PC-9 (cell line): ENCODE data around the gene SRC. TPM values are rescaled to one million over a fixed set of nuclear protein-coding genes. Genes with fewer than 3 reads are reported as not detected.

Experiments used
- BruUV-seq: library from RNA; stranded (reverse); fragments of 400-500 nt; replicated peaks from 2 replicates; lab custom pipeline; 2021; lab: Mats Ljungman, UMichigan
- CTCF ChIA-PET: fragments of 300-600 bp; sonication (Branson Sonifier 250); formaldehyde crosslinking; loops from one replicate; lab custom pipeline; 2022; ENCODE audit warnings: antibody characterized with exemption; lab: Charles Lee
- POLR2A ChIA-PET: fragments of 300-600 bp; sonication (Branson Sonifier 250); formaldehyde crosslinking; loops from one replicate; lab custom pipeline; 2022; ENCODE audit warnings: antibody characterized with exemption; ENCODE audit not compliant: unreplicated experiment; lab: Charles Lee
- DNase-seq, 2 experiments: peaks; one replicate each; pipeline versions ENCODE4 v3.0.0 to v3.0.0-alpha.2; 2015 to 2022; ENCODE audit warnings: mixed read lengths in 1 of 2
- H2AFZ ChIP-seq: fragments of 200-600 bp; sonication (generic); 2 replicates; pipeline ENCODE4 v1.8.1; 2017; ENCODE audit warnings: antibody characterized with exemption
- H3F3A ChIP-seq: fragments of 200-600 bp; sonication (generic); 2 replicates; pipeline ENCODE4 v1.8.1; 2017; ENCODE audit warnings: antibody characterized with exemption, mild to moderate bottlenecking, low read depth; ENCODE audit not compliant: insufficient read depth
- H3K27ac ChIP-seq: fragments of 200-600 bp; sonication (generic); 2 replicates; pipeline ENCODE4 v1.6.1; 2016; ENCODE audit warnings: mixed run types
- H3K27me3 ChIP-seq: fragments of 200-600 bp; sonication (generic); 2 replicates; pipeline ENCODE4 v1.6.1; 2016; ENCODE audit warnings: low read depth, mixed run types; ENCODE audit not compliant: insufficient read depth
- H3K36me3 ChIP-seq: fragments of 200-600 bp; sonication (generic); 2 replicates; pipeline ENCODE4 v1.6.1; 2016; ENCODE audit warnings: low read depth, mixed run types
- H3K4me1 ChIP-seq: fragments of 200-600 bp; sonication (generic); replicated peaks from 2 replicates; pipeline ENCODE4 v1.6.1; 2016; ENCODE audit warnings: mixed run types; ENCODE audit not compliant: insufficient read depth
- H3K4me2 ChIP-seq: fragments of 200-600 bp; sonication (generic); 2 replicates; pipeline ENCODE4 v1.6.1; 2017; ENCODE audit warnings: mixed run types
- H3K4me3 ChIP-seq: fragments of 200-600 bp; sonication (generic); 2 replicates; pipeline ENCODE4 v1.6.1; 2016; ENCODE audit warnings: mixed run types
- H3K79me2 ChIP-seq: fragments of 200-600 bp; sonication (generic); 2 replicates; pipeline ENCODE4 v1.6.1; 2017; ENCODE audit warnings: low read depth, mixed run types
- H3K9me2 ChIP-seq: fragments of 200-600 bp; sonication (generic); 2 replicates; pipeline ENCODE4 v1.8.1; 2017; ENCODE audit warnings: mild to moderate bottlenecking; ENCODE audit not compliant: insufficient read depth
- H3K9me3 ChIP-seq: fragments of 200-600 bp; sonication (generic); 2 replicates; pipeline ENCODE4 v1.8.1; 2016; ENCODE audit warnings: low read depth; ENCODE audit not compliant: insufficient read depth
- H4K20me1 ChIP-seq: fragments of 200-600 bp; sonication (generic); 2 replicates; pipeline ENCODE4 v1.8.1; 2017; ENCODE audit not compliant: insufficient read depth
- EZH2 ChIP-seq: fragments of 200-600 bp; sonication (generic); IDR thresholded peaks from 2 replicates; pipeline ENCODE4 v1.8.0; 2017; ENCODE audit warnings: antibody characterized with exemption, low read depth
- intact Hi-C: fragments of 100-400 bp; cut with micrococcal nuclease; formaldehyde crosslinking; loops from one replicate; pipeline ENCODE4 v1.10.0; 2022; ENCODE audit not compliant: unreplicated experiment
- total RNA-seq: library from RNA; stranded (reverse); gene quantifications from 2 replicates; pipeline ENCODE4 v1.2.3, GENCODE V29; 2021
- TF ChIP-seq, protein P1 (sequence below): fragments of 200-600 bp; sonication (generic); conservative IDR thresholded peaks from 2 replicates; pipeline ENCODE4 v1.6.1; 2017; ENCODE audit warnings: mixed run types, antibody characterized with exemption, mild to moderate bottlenecking, moderate library complexity

The SRC gene
- total RNA-seq, 1 experiment from 2014 or later, result 58.4 TPM

DNA sequence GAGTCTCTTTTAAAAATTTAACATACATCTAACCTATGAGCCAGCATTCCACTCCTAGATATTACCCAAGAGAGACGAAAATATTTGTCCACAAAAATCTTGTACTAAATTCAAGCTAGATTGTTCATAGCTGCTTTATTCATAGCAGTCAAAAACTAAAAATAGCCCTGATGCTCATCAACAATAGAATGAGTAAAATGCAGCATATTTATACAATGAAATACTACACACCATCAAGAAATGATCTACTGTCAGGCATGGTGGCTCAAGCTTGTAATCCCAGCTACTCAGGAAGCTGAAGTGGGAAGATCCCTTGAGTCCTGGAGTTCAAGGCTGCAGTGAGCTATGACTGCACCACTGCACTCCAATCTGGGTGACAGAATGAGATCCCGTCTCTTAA is 22.0 kb upstream of the SRC start:
- no peaks in the 10 kb centered on the region for H3K4me1 ChIP-seq
- H3K27ac ChIP-seq, result no peak overlapping the region
- TF ChIP-seq, protein P1, sequence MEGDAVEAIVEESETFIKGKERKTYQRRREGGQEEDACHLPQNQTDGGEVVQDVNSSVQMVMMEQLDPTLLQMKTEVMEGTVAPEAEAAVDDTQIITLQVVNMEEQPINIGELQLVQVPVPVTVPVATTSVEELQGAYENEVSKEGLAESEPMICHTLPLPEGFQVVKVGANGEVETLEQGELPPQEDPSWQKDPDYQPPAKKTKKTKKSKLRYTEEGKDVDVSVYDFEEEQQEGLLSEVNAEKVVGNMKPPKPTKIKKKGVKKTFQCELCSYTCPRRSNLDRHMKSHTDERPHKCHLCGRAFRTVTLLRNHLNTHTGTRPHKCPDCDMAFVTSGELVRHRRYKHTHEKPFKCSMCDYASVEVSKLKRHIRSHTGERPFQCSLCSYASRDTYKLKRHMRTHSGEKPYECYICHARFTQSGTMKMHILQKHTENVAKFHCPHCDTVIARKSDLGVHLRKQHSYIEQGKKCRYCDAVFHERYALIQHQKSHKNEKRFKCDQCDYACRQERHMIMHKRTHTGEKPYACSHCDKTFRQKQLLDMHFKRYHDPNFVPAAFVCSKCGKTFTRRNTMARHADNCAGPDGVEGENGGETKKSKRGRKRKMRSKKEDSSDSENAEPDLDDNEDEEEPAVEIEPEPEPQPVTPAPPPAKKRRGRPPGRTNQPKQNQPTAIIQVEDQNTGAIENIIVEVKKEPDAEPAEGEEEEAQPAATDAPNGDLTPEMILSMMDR, result no peak
- no peak for TF ChIP-seq EZH2
- ChIA-PET CTCF (interaction anchor here (0.7 kb wide), 1 partner anchor 99 kb away, joined by 3 read pairs; no protein-coding TSS in a partner anchor), POLR2A (interaction anchor here (0.6 kb wide), 1 partner anchor 202 kb away, joined by 12 read pairs; no protein-coding TSS in a partner anchor)
- no peaks in the 10 kb centered on the region for H3K27me3 ChIP-seq
- H3F3A ChIP-seq, result no peaks in the 10 kb centered on the region
- H2AFZ ChIP-seq, result no peak overlapping the region
- no TSS peak for BruUV-seq
- DNase-seq, result no peak
- H3K9me2 ChIP-seq, result no peaks in the 10 kb centered on the region
- no peaks in the 10 kb centered on the region for H3K36me3 ChIP-seq
- H4K20me1 ChIP-seq, result no peaks in the 10 kb centered on the region
- no peak overlapping the region for H3K4me3 ChIP-seq
- no peak overlapping the region for H3K4me2 ChIP-seq
- no peaks in the 10 kb centered on the region for H3K79me2 ChIP-seq
- intact Hi-C loops, result no loop called here
- H3K9me3 ChIP-seq, result no peaks in the 10 kb centered on the region

GRCh38 chr20:37325206-37325605 is 20.7 kb upstream of the SRC start:
- ChIA-PET CTCF (no interaction called here), POLR2A (no interaction called here)
- H3K4me1 ChIP-seq, result no peaks in the 10 kb centered on the region
- DNase-seq, result no peak
- H3K4me3 ChIP-seq, result no peak overlapping the region
- TF ChIP-seq, protein P1, result no peak
- intact Hi-C loops, result no loop called here
- H3K79me2 ChIP-seq, result no peaks in the 10 kb centered on the region
- no peak overlapping the region for H3K4me2 ChIP-seq
- H3F3A ChIP-seq, result no peaks in the 10 kb centered on the region
- no peaks in the 10 kb centered on the region for H3K36me3 ChIP-seq
- H2AFZ ChIP-seq, result no peak overlapping the region
- no peak overlapping the region for H3K27ac ChIP-seq
- H3K27me3 ChIP-seq, result no peaks in the 10 kb centered on the region
- no peaks in the 10 kb centered on the region for H3K9me3 ChIP-seq
- H3K9me2 ChIP-seq, result no peaks in the 10 kb centered on the region
- no TSS peak for BruUV-seq
- H4K20me1 ChIP-seq, result no peaks in the 10 kb centered on the region

DNA sequence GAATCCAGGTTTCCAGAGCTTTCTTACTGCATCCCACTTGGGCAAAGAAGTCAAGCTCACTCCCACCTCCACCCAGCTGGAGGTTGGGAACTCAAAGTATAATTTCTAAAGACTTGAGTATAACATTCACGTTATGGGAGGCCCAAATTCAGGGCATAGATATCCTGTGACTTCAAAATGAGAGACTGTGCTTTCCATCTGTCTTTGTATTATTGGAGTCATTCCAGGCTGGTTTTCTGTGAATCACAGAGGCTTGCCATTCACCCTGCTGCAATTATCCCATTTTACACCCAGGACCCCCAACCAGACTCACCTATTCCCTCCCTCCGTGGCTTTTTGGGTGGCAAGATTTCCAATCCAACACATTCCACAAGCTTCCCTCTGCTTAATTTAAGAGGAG is 19.3 kb upstream of the SRC start:
- no peaks in the 10 kb centered on the region for H3K27me3 ChIP-seq
- TF ChIP-seq EZH2, result no peak
- TF ChIP-seq, protein P1, result no peak
- POLR2A ChIA-PET, result no interaction called here
- no peak overlapping the region for H2AFZ ChIP-seq
- no peak overlapping the region for H3K27ac ChIP-seq
- intact Hi-C loops, result no loop called here
- CTCF ChIA-PET, result no interaction called here
- H3K9me2 ChIP-seq, result no peaks in the 10 kb centered on the region
- H3K4me3 ChIP-seq, result no peak overlapping the region
- no TSS peak for BruUV-seq
- no peaks in the 10 kb centered on the region for H3K9me3 ChIP-seq
- no peak overlapping the region for H3K4me2 ChIP-seq
- no peaks in the 10 kb centered on the region for H3F3A ChIP-seq
- no peaks in the 10 kb centered on the region for H3K36me3 ChIP-seq
- H3K4me1 ChIP-seq, result no peaks in the 10 kb centered on the region
- H3K79me2 ChIP-seq, result no peaks in the 10 kb centered on the region
- H4K20me1 ChIP-seq, result no peaks in the 10 kb centered on the region
- no peak for DNase-seq
